Fibroblast of gingiva (primary cell): ENCODE measurements around the gene AOPEP.
A peak's percentile ranks its signal among the peaks of the same experiment; 100 is the strongest.

Experiments
- DNase-seq: peaks from one replicate; pipeline ENCODE4 v3.0.0-alpha.2; 2011; ENCODE audit warnings: low read depth

The AOPEP gene

DNA sequence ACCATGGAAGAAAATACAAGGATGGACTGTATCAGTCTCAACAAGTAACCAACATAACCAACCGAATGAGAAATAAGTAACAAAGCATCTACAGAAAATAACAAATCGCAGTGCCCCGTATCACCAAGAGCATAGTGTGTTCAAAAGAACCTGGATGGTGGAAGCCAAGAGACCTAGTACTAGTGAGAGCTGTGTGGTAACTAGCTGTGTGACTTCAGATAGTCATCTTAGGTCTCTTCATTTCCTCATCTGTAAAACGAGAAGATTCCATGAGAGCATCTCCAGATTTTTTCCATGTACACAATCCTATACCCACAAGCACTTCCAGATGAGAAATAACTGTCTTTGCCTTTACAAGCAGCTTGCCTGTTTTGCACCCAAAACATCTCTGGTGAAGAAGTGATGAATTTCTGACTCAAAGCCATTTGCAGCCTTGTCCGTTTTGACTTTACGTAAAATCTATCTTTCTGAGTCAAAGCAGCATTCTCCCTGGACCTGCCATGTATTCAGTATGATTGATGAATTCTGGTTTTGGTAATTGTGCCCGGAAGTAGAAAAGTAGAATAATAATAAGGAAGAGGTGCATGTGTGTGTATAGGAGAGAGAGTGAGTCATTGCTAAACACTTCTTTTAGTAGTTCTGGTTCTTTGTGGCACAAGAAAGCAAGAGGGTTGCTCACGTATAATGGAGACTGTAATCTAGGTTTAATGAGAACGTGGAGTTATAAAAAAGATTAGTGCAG, 41.0 kb downstream of the AOPEP start:
- no peak for DNase-seq

DNA sequence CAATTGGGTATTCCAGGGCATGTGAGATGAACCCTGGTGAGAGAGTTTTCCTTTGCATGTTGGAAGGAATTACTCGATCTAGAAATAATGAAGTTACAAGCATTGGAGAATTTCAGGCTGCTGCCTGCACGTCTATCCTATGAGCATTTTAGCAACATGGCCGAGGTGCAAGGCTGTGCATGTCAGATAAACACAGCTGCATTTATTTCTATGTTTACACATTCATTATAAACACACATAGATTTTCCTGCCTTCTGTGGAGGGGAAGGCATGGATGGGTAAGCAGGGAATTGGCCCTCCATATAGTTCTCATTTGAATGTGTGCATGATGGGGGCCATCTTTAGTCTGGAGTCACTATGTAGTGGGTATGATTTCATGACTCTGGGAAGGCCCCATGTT, 42.3 kb downstream of the AOPEP start:
- no peak for DNase-seq

DNA sequence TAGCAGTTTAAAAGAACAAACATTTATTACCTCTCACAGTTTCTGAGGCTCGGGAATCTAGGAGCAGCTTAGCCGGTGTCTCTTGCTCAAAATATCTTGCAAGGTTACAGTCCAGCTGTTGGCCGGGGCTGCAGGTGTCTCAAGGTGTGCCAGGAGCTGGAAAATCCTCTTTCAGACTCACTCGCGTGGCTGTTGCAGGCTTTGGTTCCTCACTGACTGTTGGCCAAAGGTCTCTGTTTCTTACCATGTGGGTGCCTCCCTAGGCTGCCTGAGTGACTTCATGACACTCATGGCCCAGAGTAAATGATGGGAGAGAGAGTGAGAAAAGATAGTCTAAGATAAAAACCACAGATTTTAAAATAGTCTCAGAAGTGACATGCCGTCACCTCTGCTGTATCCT, 43.8 kb downstream of the AOPEP start:
- DNase-seq = no peak

DNA sequence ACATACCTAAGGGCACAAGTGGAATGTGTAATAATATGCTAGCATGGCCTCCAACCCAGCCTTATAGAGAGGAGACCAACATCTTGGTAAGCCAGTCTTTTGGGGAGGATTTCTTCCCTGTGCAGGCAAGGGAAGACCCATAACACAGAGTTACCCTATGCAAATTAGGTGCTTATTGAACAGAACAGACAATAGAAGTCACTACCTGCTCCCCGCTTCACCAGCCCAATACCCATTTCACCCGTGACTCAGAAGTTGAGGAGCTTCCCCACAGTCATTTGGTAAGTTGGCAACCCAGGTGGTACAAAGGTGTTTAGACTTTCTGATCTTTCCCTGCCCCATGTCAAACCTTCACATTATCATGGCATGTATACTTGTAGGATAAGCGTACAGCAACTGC, 44.6 kb downstream of the AOPEP start:
- no peak for DNase-seq

DNA sequence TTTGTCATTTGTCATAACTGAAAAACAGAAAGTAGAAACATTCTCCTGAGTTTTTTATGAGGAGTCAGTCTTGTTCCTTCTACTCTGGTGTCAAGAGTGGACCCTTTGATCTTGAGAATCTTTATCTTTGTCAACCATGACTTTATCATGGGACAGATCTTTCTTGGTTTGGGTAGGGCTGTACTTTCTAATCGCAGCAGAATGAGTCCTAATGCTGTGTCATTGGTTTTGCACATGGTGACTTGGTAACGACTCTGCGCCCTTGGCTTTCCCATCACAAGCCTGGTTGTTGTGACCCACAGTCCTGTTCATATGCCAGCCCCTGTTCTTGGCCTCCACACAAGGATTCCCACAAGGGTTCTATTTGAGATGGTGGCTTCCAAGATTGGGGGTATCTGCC, 45.6 kb downstream of the AOPEP start:
- DNase-seq = no peak

DNA sequence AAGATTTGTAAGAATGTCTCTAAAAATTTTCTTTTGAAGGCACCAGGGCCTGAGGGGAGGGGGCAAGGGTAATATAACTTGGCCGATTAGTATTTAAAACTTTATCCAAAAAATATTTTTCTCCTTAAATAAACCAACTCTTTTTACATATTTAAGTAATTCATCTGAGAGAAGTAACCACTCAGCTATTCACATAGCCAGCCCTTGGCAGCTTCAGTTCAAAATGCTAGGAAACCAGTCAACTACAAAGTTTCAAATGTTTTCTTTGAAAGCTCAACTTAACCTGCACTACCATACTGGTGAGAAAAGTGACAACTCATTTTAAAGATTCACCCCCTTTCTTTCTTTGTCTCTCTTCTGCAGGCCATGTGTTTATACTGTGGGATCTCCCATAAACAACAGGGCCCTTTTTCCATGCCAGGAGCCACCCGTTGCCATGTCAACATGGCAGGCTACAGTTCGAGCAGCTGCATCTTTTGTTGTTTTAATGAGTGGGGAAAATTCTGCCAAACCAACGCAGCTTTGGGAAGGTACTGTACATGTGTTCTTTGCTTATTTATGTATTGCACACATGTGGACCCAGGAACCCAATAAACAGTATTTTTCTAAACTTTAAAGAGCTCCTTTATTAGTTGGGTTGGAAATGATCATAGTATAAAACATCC, 46.3 kb downstream of the AOPEP start:
- DNase-seq = peak; percentile 79

DNA sequence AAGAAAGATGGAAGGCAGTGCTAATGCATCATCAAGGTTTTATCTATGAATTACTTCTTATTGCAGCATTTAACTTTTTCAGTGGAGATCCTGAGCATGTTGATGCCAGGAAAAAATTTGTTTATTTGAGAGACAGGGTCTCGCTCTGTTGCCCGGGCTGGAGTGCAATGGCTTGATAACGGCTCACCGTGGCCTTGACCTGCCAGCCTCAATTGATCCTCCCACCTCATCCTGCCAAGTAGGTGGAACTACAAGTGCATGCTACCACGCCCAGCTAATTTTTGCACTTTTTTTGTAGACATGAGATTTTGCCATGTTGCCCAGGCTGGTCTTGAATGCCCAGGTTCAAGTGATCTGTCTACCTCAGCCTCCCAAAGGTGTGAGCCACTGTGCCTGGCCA, 47.2 kb downstream of the AOPEP start:
- no peak for DNase-seq

DNA sequence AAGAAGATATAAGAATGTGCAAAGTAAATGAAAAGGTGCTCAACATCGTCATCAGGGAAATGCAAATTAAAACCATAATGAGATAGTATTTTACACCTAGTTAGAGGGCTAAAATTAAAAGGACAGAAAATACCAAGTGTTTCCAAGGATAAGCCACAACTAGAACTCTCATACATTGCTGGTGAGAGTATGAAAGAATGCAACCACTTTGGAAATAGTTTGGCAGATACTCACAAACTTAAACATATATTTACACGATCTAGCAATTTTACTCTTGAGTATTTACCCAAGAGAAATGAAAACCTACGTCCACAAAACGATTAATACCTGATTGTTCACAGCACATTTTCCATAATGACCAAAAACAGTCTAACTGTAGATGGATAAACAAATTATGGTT, 51.5 kb downstream of the AOPEP start:
- no peak for DNase-seq

DNA sequence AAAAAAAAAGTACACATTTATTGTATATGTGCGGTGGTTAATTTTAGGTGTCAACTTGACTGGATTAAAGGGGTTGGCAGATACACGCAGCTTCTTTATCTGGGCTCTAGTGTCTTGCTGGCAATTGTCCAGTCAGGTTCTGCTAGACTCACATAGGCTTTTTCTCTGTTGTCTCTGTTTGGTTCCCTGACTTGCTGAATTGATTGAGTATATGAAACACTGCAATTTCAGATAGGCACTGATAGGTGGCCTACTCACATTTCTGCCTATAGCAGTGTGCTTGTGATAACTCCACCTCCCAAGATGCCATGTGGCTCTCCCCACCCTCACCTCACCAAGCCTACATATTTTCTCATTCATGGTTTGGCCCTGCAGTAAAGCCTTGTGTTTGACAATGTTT, 52.5 kb downstream of the AOPEP start:
- no peak for DNase-seq

DNA sequence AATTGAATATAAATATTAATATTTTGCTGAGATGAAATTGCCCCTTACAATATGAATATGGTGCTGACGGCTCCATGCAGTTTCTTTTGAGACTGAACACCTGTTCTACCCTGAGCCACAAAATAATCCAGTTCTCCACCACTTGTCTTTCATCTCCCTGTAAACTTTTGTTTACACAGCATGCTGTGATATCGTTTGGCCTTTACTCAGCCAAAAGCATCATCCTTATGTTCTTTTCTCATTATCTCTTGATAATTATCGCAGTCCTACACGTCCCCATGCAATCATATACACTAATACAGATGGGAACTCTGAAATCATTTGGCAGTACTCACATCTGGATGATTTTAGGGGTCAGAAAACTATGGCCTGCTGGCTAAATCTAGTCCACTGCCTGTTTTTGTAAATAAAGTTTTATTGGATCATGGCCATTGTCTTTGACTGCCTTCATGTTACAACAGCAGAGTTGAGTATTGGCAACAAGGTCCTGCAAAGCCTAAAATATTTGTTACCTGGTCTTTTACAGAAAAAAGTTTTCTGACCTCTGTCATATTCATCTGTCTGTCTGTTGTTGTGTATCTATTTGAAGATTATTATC, 53.3 kb downstream of the AOPEP start:
- no peak for DNase-seq

DNA sequence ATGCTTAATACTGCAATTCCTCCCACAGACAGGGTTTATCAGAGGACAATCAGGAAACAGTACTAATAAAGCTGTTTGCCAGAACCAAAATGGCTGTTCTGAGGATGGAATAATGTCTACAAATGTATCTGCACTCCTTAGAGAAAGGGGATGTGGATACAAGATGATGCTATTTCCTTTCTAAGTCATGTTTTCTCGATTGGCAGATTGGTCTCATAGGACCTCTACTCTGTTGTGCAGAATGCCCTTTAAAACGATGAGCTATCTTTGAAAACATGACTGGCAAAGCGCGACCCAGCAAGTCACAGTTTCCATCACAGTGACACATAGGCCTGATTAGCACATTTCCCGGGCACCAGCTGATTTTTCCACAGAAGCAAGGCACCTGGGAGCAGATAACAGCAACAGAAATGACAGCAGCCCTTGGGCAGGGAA, 54.0 kb downstream of the AOPEP start:
- DNase-seq = no peak

DNA sequence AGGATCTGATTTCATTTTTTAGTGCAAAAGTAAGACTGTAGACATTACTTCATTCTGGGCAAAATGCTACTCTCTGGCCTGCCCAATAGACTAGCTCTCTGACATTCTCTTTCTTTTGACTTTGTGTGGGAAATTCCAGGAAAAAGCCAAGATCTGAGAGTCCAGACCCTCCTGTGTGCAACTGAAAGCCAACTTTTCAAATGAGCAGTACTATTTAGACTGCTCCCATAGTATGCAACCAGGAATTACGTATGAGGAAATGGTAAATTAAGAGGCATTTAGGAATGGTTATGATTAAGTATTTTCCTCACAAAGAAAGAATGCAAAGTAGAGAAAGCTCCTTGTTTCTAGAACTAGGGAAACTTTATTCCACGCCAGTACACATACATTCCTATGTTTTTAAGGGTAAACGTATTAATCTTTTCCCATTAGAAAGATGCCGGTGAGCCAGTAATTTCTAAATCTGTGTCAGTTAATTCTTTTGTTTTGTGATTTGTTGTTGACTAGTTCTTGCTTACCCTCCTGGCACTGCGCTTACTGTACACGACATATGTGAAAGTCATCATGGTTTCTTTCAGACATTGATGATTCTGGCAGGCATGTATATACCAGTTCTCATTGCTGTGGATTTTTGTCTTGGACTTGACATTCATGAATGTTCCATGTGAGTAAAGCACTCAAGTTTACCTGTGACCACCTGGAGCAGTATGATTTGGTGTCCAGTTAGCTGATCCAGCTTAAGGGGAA, 56.0 kb downstream of the AOPEP start:
- DNase-seq = peak; percentile 87

DNA sequence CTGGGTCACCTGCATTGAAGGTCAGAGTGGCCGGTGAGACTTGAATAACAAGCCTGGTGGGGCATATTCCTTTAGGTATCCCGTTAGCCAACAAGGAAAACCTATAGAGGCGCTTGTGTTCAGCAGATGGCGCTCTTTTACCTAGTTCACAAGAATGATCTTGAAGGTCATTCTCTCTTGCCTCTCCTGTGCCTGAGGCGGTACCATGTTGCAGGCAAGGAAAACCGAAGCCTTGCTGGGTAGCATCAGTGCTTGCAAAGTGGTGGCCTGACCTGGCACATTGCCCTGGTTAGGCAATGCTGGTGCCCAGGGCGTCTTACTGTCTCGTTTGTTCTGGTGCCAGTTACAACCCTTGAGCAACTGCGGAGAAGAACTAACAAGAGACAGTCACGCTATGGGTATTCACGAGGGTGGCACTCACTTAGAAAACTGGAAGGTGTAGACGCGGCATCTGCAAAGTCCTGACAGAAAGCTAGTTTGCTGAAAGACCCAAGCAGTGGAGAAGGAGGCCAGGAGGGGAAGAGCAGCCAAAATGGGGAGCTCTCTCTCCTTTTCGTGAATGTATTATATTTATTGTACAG, 56.7 kb downstream of the AOPEP start:
- DNase-seq = peak; percentile 100

DNA sequence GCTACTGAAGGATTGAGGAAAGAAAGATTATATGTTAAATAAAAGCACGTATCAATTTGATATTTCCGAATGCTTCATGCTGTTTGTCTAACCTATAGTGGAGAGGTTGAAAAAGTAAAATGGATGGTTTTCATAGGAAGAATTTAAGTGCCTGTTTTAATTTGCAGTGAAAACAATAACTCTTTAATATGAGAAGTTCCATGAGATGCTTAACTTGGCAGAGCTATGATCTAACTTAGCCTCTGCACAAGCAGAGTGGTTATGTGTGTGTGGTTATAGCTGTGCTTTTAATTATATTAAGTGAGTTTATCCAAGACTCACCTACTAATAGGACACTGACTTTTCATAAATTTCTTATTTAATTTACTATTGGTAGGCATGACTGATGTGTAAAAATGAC, 57.4 kb downstream of the AOPEP start:
- no peak for DNase-seq

DNA sequence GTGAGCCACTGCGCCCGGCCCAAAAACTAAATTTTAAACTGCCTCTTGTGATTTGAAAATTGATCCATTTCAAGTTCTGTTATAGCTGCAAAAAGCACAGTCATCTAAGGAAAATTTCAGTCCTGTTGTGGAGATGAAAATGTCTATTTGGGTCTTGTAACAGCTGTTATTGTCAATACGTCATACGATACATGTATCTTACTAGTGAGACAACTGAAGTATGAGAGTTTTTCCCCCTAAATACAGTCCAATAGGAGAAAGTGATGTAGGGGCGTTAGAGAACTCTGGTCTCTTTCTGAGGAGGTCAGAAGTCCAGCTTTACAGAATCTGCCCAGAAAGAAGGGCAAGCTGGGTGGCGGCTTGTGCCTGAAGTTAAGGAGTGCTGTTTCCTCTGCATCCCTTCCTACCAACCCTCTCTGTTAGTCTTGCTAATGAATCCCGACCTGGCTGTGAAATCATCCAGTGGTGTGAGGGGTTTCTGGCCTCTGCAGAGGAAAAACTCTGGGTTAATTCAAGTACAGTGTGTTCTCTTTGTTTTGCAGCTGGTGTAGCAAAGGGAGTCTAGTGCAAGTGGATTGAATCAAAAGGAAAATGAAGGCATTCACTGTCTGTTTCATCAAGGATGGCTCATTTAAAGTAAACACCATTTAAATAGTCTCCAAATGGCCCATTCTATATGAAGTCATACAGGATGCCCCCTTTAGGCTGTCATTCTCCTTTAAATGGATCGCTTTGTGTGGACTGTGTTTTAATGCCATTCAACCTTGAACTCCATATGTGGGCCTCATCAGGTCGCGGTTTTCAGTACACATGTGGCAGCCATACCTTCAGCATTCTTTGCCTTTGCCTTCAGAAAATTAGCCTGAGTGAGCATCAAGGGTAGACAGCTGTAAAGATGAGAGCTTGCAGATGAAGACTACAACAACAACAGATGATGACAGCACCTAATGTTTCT, 59.0 kb downstream of the AOPEP start:
- no peak for DNase-seq

DNA sequence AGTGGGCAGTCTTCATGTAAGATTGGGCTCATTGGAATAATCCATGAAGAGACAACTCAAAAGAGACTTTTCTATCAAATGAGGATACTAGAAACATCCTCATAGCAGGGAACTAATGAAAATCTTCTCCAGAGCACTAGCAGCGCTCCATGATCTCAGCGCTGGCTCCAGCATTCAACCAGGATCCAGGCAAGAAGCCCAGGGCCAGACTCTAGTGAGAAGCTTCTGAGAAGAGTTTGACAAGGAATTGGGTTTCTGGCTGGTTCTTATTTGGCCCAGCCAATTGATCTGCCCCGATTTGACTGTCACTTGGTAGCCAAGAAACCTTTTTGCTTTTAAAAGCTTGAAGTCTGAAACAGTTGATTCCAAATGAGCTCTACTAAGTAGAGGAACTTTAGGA, 60.1 kb downstream of the AOPEP start:
- no peak for DNase-seq

DNA sequence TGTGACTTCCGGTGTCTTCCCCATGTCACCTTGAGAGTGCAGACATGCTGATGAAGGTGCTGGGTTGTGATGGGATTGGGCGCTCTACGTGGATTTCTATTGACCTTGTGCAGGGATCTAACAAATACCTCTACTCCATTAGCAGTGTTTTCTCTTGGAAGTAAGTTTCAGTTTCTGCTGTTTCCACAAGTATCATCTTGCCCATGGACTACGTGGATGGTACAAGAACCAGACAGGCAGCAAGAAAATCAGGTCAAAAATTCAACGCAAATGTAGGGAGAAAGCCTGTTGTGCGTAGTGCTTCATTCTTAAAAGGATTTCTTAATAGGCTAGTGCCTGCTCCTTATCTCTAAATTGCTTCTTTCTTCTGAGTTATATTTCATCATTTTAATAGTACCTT, 60.8 kb downstream of the AOPEP start:
- no peak for DNase-seq

DNA sequence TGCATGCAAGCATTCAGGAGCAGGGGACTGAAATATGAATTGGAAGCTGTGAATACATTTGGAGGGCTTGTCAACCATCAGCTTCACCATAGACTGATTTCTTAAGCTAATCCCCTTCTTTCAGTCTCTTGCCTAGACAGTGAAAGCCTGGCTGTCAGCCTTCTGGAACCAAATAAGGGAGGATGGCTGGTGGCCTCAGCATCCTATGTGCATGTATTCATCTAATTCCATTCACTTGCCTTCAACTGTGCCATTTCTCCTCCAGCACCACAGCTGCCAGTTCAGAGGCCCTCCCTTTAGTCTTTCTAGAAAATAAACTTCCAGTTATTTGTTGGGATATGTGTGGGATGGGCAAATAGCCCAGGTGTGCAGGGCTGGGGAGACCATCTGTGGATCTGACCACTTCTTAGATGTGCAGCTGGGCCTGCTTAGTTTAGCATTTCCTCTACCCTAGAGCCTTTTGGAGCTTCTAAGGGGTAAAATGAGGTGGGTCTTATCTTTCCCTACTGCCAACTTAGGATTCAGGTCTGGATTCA, 62.1 kb downstream of the AOPEP start:
- no peak for DNase-seq

DNA sequence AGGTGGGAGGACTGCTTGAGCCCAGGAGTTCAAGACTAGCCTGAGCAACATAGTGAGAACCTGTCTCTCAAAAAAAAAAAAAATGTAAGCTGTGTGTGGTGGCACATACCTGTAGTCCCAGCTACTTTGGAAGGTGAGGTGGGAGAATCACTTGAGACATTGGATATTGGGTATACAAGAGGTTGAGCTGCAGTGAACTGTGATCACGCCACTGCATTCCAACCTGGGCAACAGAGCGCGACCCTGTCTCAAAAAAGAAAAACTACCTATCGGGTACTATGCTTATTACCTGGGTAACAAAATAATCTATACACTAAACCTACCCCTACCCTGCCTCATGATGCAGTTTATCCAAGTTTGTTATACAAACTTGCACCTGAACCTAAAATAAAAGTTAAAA, 64.9 kb downstream of the AOPEP start:
- DNase-seq = no peak

DNA sequence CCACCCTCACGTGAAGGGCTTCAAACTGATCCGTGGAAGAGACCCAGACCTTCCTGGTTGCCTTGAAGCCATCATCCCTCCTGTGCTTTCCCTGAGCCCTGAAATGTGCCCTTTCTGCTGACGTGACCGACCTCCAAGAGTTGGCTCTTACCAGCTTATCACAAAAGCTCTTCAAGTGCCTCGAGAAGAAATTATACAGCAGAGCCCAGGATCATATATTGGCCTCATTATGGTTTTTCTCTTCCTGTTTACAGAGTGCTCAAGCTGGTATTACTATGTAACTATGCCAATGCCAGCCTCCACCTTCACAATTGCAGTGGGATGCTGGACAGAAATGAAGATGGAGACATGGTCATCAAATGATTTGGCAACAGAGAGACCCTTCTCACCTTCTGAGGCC, 66.0 kb downstream of the AOPEP start:
- DNase-seq = no peak
